Esophagus muscularis mucosa (tissue), 4 donors: ENCODE measurements around the gene MFSD2B. TPM values are rescaled to one million over a fixed set of nuclear protein-coding genes. Genes with fewer than 3 reads are reported as not detected.

Experiments
- DNase-seq: peaks from one replicate; pipeline ENCODE4 v3.0.0-alpha.2; 2017; ENCODE audit errors: extremely low spot score
- H3K27ac ChIP-seq, 4 donors: fragments of 200-600 bp; sonication (generic); replicated peaks in 1 of 4; 1 replicate in 3 of 4; 2 replicates in 1 of 4; pipeline ENCODE4 v1.5.1; 2016 to 2019; ENCODE audit warnings: mild to moderate bottlenecking in 1 of 4
- H3K27me3 ChIP-seq, 4 donors: fragments of 200-600 bp; sonication (generic); one replicate each; pipeline versions ENCODE4 v1.5.1 to v1.6.0; 2016 to 2019
- H3K36me3 ChIP-seq, 4 donors: fragments of 200-600 bp; sonication (generic); one replicate each; pipeline ENCODE4 v1.5.1; 2016 to 2019
- H3K4me1 ChIP-seq, 4 donors: fragments of 200-600 bp; sonication (generic); one replicate each; pipeline ENCODE4 v1.5.1; 2016 to 2019
- H3K4me3 ChIP-seq, 4 donors: fragments of 200-600 bp; sonication (generic); 1 replicate in 2 of 4; 2 replicates in 2 of 4; pipeline ENCODE4 v1.5.1; 2016 to 2019; ENCODE audit warnings: mild to moderate bottlenecking in 4 of 4, moderate library complexity in 1 of 4
- H3K9me3 ChIP-seq, 4 donors: fragments of 200-600 bp; sonication (generic); 1 replicate in 3 of 4; 2 replicates in 1 of 4; pipeline ENCODE4 v1.5.1; 2016 to 2019
- CTCF ChIP-seq, 3 experiments: fragments of 200-600 bp in 2 of 3; fragments of 450-650 bp in 1 of 3; sonication (generic) in 2 of 3; IDR thresholded peaks; one replicate each; pipeline ENCODE4 v1.5.1; 2017 to 2019; ENCODE audit warnings: antibody characterized with exemption in 3 of 3, mild to moderate bottlenecking in 2 of 3, moderate library complexity in 1 of 3
- EP300 ChIP-seq: sonication (generic); formaldehyde crosslinking; IDR thresholded peaks from one replicate; pipeline ENCODE4 v1.6.1; 2017; ENCODE audit warnings: antibody characterized with exemption
- POLR2A ChIP-seq: fragments of 450-650 bp; IDR thresholded peaks from one replicate; pipeline ENCODE4 v1.6.1; 2017; ENCODE audit warnings: antibody characterized with exemption, moderate library complexity, mild to moderate bottlenecking, low read depth
- POLR2AphosphoS5 ChIP-seq, 2 donors: sonication (generic); formaldehyde crosslinking; IDR thresholded peaks; one replicate each; pipeline ENCODE4 v1.6.1; 2017; ENCODE audit warnings: antibody characterized with exemption in 2 of 2
- WGBS: methylation state at CpG from one replicate; pipeline ENCODE4 v1.1.5; 2018; 5-methylcytosine and 5-hydroxymethylcytosine counted together
- intact Hi-C: fragments of 100-400 bp; cut with DNase I; formaldehyde crosslinking; loops from one replicate; pipeline ENCODE4 v1.15.1; 2023
- total RNA-seq, 4 donors: library from RNA; depleted of rRNA; stranded (reverse); fragments of >200 nt; gene quantifications; one replicate each; pipeline versions ENCODE4 v1.1.0 to v1.2.1, GENCODE V29; 2016

The MFSD2B gene
- total RNA-seq, 4 donors from 2014 or later, result 0.33 TPM; not detected in 3

GRCh38 chr2:24015562-24016375 lies 5.9 kb downstream of the MFSD2B start:
- H3K27ac ChIP-seq, result no peak overlapping the region
- no peak for DNase-seq
- intact Hi-C loops, result no loop called here
- no peak for TF ChIP-seq CTCF (IDR thresholded peaks at IDR 0.05)
- TF ChIP-seq POLR2A, result no peak
- no peak for TF ChIP-seq POLR2AphosphoS5 (IDR thresholded peaks at IDR 0.05)
- TF ChIP-seq EP300, result no peak
- no peaks in the 10 kb centered on the region for H3K9me3 ChIP-seq
- no peak overlapping the region for H3K4me3 ChIP-seq
- peaks cover 0 to 3% (median 0%) of the 10 kb centered on the region in 4 donors for H3K4me1 ChIP-seq
- WGBS, result 81% methylated on average over 11 of the region's 11 CpGs
- H3K27me3 ChIP-seq, result peaks cover 0 to 18% (median 3%) of the 10 kb centered on the region in 4 donors
- no peaks in the 10 kb centered on the region for H3K36me3 ChIP-seq

- peaks cover 0 to 12% (median 0%) of the 10 kb centered on the region in 4 donors for H3K27me3 ChIP-seq
- H3K27ac ChIP-seq, result no peak overlapping the region
- no peak for DNase-seq
- no peak for TF ChIP-seq EP300
- no peak for TF ChIP-seq CTCF (IDR thresholded peaks at IDR 0.05)
- TF ChIP-seq POLR2A, result no peak
- TF ChIP-seq POLR2AphosphoS5 (IDR thresholded peaks at IDR 0.05), result no peak
- 77% methylated on average over 4 of the region's 9 CpGs for WGBS
- intact Hi-C loops, result no loop called here
- no peaks in the 10 kb centered on the region for H3K36me3 ChIP-seq
- no peaks in the 10 kb centered on the region for H3K9me3 ChIP-seq
- no peaks in the 10 kb centered on the region for H3K4me1 ChIP-seq
- H3K4me3 ChIP-seq, result no peak overlapping the region
Measured at GRCh38 chr2:24016376-24016761, 6.5 kb downstream of the MFSD2B start.

GRCh38 chr2:24016853-24017703 lies 7.2 kb downstream of the MFSD2B start:
- H3K36me3 ChIP-seq, result peaks cover 0 to under 1% (median under 1%) of the 10 kb centered on the region in 4 donors
- no peak overlapping the region for H3K4me3 ChIP-seq
- H3K9me3 ChIP-seq, result no peaks in the 10 kb centered on the region
- intact Hi-C loops, result no loop called here
- H3K27me3 ChIP-seq, result peaks cover 0 to 8% (median 0%) of the 10 kb centered on the region in 4 donors
- H3K4me1 ChIP-seq, result no peaks in the 10 kb centered on the region
- no peak overlapping the region for H3K27ac ChIP-seq
- 87% methylated on average over 16 of the region's 35 CpGs for WGBS
- DNase-seq, result no peak
- TF ChIP-seq POLR2AphosphoS5 (IDR thresholded peaks at IDR 0.05) (no peak), CTCF (IDR thresholded peaks at IDR 0.05) (no peak), EP300 (no peak), POLR2A (no peak)

- WGBS, result 89% methylated on average over 8 of the region's 8 CpGs
- Histone ChIP-seq H3K9me3 (no peaks in the 10 kb centered on the region), H3K4me1 (no peaks in the 10 kb centered on the region), H3K4me3 (no peak overlapping the region), H3K27me3 (peaks cover 0 to 2% (median 0%) of the 10 kb centered on the region in 4 donors), H3K36me3 (peaks cover 2 to 7% (median 6%) of the 10 kb centered on the region in 4 donors), H3K27ac (no peak overlapping the region)
- DNase-seq, result no peak
- no peak for TF ChIP-seq POLR2AphosphoS5 (IDR thresholded peaks at IDR 0.05)
- TF ChIP-seq POLR2A, result no peak
- TF ChIP-seq CTCF (IDR thresholded peaks at IDR 0.05), result no peak
- intact Hi-C loops, result no loop called here
Measured at GRCh38 chr2:24017711-24018110, 7.8 kb downstream of the MFSD2B start.
